ENCODE data around the gene NLRC3. TPM values are rescaled to one million over a fixed set of nuclear protein-coding genes. Genes with fewer than 3 reads are reported as not detected.

NLRC3 gene
- total RNA-seq, 2 experiments from 2014 or later: 80.7 to 98.7 TPM

- Mint-ChIP-seq H3K4me1 (no peaks in the 10 kb centered on the region), H3K27ac (no peak overlapping the region), H3K9me3 (no peaks in the 10 kb centered on the region), H3K4me3 (no peak overlapping the region), H3K27me3 (no peaks in the 10 kb centered on the region), H3K36me3 (ENCODE audit: low read depth) (no peaks in the 10 kb centered on the region)
- POLR2A ChIA-PET: no interaction called here
- DNase-seq: no peak
- CTCF ChIA-PET: interaction anchor here (0.6 to 1.1 kb wide), 2 partner anchors 12 to 488 kb away, joined by 3 read pairs; no protein-coding TSS in a partner anchor
These were observed 86.1 kb downstream of the NLRC3 start for GRCh38 chr16:3490911-3491629.

Other genes with a start within 250 kb of the NLRC3 start
- not detected for gene OR2C1, start 221.5 kb downstream of the NLRC3 start, total RNA-seq
- 10 to 100 TPM; 19.5 to 21.4 TPM for gene ZSCAN32, start 176.4 kb downstream of the NLRC3 start, total RNA-seq
- 10 to 100 TPM; 11.4 to 12.7 TPM for gene ZNF174, start 176.2 kb downstream of the NLRC3 start, total RNA-seq
- 1 to 10 TPM; 2.5 to 2.7 TPM for gene ZNF597, start 133.9 kb downstream of the NLRC3 start, total RNA-seq
- gene NAA60, start 133.7 kb downstream of the NLRC3 start, total RNA-seq: 10 to 100 TPM; 42.6 to 59.1 TPM
- gene C16orf90, start 81.9 kb downstream of the NLRC3 start, total RNA-seq: not detected
- 10 to 100 TPM; 39.0 to 43.2 TPM for gene CLUAP1, start 76.4 kb downstream of the NLRC3 start, total RNA-seq
- 10 to 100 TPM; 13.2 to 13.8 TPM for gene SLX4, start 34.2 kb upstream of the NLRC3 start, total RNA-seq
- gene DNASE1, start 77.3 kb upstream of the NLRC3 start, total RNA-seq: 10 to 100 TPM; 39.7 to 44.2 TPM
- gene TRAP1, start 140.1 kb upstream of the NLRC3 start, total RNA-seq: 100 to 1,000 TPM in 1 of 2 experiments, 10 to 100 TPM in 1; 99.5 to 101 TPM